Tibial nerve (tissue), 4 donors: ENCODE data around the gene SAMHD1. TPM values are rescaled to one million over a fixed set of nuclear protein-coding genes. Genes with fewer than 3 reads are reported as not detected.
"Not testable (repeated sequence)": the region's sequence is repeated elsewhere in the genome, so short reads cannot be mapped to it uniquely, and the experiment has no call there.

Experiments used
- DNase-seq, 2 donors: peaks; one replicate each; pipeline ENCODE4 v3.0.0-alpha.2; 2019; ENCODE audit warnings: low spot score in 2 of 2
- H3K27ac ChIP-seq, 4 donors: fragments of 200-600 bp; sonication (generic) in 3 of 4; one replicate each; pipeline ENCODE4 v1.5.1; 2017 to 2019; ENCODE audit warnings: mild to moderate bottlenecking in 1 of 4
- H3K27me3 ChIP-seq, 2 donors: fragments of 200-600 bp; sonication (generic) in 1 of 2; one replicate each; pipeline versions ENCODE4 v1.5.1 to v1.6.0; 2017 to 2019
- H3K36me3 ChIP-seq, 3 donors: fragments of 200-600 bp; sonication (generic); one replicate each; pipeline ENCODE4 v1.5.1; 2018 to 2019
- H3K4me1 ChIP-seq, 4 donors: fragments of 200-600 bp; sonication (generic) in 3 of 4; one replicate each; pipeline ENCODE4 v1.5.1; 2017 to 2019
- H3K4me3 ChIP-seq, 4 donors: fragments of 200-600 bp; sonication (generic) in 3 of 4; one replicate each; pipeline ENCODE4 v1.5.1; 2017 to 2019; ENCODE audit warnings: mild to moderate bottlenecking in 1 of 4, moderate library complexity in 1 of 4
- H3K9me3 ChIP-seq, 4 donors: fragments of 200-600 bp; sonication (generic) in 3 of 4; one replicate each; pipeline ENCODE4 v1.5.1; 2017 to 2019
- EP300 ChIP-seq, 2 donors: sonication (generic); formaldehyde crosslinking; IDR thresholded peaks; one replicate each; pipeline ENCODE4 v1.6.1; 2017; ENCODE audit warnings: antibody characterized with exemption in 2 of 2, mild to moderate bottlenecking in 1 of 2
- POLR2A ChIP-seq, 2 donors: fragments of 450-650 bp; IDR thresholded peaks; one replicate each; pipeline ENCODE4 v1.6.1; 2017; ENCODE audit warnings: antibody characterized with exemption in 2 of 2, mild to moderate bottlenecking in 2 of 2, moderate library complexity in 2 of 2
- WGBS, 2 donors: methylation state at CpG; one replicate each; pipeline ENCODE4 v1.1.5; 2018; 5-methylcytosine and 5-hydroxymethylcytosine counted together
- total RNA-seq, 4 donors: library from RNA; depleted of rRNA; stranded (reverse); fragments of >200 nt; gene quantifications; one replicate each; pipeline ENCODE4 v1.1.0, GENCODE V29; 2016
- TF ChIP-seq, protein P1 (sequence below), 5 experiments: fragments of 200-600 bp in 3 of 5; fragments of 450-650 bp in 2 of 5; sonication (generic) in 3 of 5; IDR thresholded peaks; one replicate each; pipeline ENCODE4 v1.5.1; 2016 to 2019; ENCODE audit warnings: antibody characterized with exemption in 5 of 5, mild to moderate bottlenecking in 3 of 5, moderate library complexity in 2 of 5

Gene SAMHD1
- total RNA-seq, 4 donors from 2014 or later, result 466 to 595 (median 566) TPM

DNA sequence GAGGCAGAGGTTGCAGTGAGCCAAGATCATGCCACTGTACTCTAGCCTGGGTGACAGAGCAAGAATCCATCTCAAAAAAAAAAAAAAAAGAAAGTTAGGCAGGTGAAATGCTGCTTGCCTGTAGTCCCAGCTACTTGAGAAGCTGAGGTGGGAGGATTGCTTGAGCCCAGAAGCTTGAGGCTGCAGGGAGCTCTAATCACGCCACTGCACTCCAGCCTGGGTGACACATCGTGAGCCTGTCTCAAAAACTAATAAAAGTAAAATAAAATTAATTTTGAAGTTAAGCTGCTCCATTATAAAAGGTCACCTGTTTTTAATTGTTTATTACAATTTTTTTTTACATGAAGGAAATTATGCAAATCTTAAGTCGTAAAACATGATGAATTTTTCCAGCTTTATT, 23.2 kb upstream of the SAMHD1 start:
- no peaks in the 10 kb centered on the region for H3K27me3 ChIP-seq
- WGBS, 2 donors, result 92% methylated on average over 3 of the region's 3 CpGs

DNA sequence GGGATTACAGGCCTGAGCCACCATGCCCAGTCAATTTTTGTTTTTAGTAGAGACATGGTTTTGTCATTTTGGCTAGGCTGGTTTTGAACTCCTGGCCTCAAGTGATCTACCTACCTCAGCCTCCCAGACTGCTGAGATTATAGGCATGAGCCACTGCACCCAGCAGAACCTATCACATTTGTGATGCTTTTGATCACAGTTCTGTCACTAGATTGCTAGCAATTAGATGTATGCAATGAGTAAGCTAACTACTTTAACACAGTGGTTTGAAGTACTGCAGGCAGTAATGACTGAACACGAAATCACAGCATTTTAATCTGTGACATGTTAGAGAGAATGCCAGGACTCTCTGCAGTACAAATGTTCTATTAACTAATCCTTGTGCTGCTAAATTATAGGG, 19.6 kb upstream of the SAMHD1 start:
- Histone ChIP-seq H3K9me3 (no peaks in the 10 kb centered on the region), H3K27me3 (no peaks in the 10 kb centered on the region), H3K36me3 (no peaks in the 10 kb centered on the region), H3K27ac (peak overlapping the region in 2 of 4 donors; percentile 78 to 86), H3K4me1 (peaks cover 0 to 37% (median 17%) of the 10 kb centered on the region in 4 donors), H3K4me3 (no peak overlapping the region)
- TF ChIP-seq, protein P1, sequence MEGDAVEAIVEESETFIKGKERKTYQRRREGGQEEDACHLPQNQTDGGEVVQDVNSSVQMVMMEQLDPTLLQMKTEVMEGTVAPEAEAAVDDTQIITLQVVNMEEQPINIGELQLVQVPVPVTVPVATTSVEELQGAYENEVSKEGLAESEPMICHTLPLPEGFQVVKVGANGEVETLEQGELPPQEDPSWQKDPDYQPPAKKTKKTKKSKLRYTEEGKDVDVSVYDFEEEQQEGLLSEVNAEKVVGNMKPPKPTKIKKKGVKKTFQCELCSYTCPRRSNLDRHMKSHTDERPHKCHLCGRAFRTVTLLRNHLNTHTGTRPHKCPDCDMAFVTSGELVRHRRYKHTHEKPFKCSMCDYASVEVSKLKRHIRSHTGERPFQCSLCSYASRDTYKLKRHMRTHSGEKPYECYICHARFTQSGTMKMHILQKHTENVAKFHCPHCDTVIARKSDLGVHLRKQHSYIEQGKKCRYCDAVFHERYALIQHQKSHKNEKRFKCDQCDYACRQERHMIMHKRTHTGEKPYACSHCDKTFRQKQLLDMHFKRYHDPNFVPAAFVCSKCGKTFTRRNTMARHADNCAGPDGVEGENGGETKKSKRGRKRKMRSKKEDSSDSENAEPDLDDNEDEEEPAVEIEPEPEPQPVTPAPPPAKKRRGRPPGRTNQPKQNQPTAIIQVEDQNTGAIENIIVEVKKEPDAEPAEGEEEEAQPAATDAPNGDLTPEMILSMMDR (IDR thresholded peaks at IDR 0.05), result no peak
- TF ChIP-seq EP300 (IDR thresholded peaks at IDR 0.05) (no peak), POLR2A (IDR thresholded peaks at IDR 0.05) (no peak)
- DNase-seq, result no peak
- 50 to 64% methylated on average over 1 of the region's 1 CpG for WGBS, 2 donors

More for the DNA sequence above, 23.2 kb upstream of the SAMHD1 start:
- Histone ChIP-seq H3K9me3 (no peaks in the 10 kb centered on the region), H3K4me3 (no peak overlapping the region), H3K36me3 (no peaks in the 10 kb centered on the region), H3K4me1 (peaks cover 0 to 19% (median 10%) of the 10 kb centered on the region in 4 donors), H3K27ac (no peak overlapping the region)
- DNase-seq, result no peak
- TF ChIP-seq POLR2A (IDR thresholded peaks at IDR 0.05), result no peak
- TF ChIP-seq, protein P1 (IDR thresholded peaks at IDR 0.05), result no peak
- no peak for TF ChIP-seq EP300 (IDR thresholded peaks at IDR 0.05)

DNA sequence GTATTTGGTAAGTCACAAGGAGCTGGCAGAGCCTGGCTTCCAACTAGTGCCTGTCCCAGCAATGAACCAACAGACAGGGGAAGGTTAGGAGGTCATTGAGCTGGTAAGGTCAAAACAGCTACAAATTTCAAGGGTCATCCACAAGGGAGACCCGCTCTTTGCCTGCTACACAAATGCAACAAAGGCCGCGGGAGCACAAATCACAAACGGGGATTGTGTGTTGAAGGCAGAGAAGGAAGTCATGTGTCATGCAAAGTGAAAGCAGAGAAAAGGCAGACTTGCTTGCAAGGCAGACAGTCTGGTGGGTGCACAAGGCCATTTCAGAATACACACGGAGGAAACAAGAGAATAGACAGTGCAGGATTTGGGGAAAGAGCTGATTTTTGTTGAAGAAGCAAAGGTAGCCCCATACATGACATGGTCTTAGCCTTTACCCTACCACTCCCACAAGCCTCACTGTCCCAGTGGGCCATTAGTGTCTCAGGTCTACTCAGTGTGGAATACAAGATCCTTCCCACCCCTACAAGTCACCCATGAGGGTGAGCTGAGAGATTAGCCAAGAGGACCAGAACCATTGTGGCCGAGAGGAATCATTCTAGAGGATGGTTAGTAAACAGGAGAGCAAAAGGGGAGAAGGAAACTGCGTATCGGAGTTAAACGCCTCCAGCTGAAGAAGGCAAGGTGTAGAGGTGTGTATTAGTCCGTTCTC, 18.1 kb upstream of the SAMHD1 start:
- H3K36me3 ChIP-seq, result no peaks in the 10 kb centered on the region
- H3K27me3 ChIP-seq, result no peaks in the 10 kb centered on the region
- H3K4me1 ChIP-seq, result peaks cover 0 to 34% (median 17%) of the 10 kb centered on the region in 4 donors
- no peak overlapping the region for H3K4me3 ChIP-seq
- no peak for DNase-seq
- H3K27ac ChIP-seq, result peak overlapping the region; percentile 42 to 86 (median 68)
- H3K9me3 ChIP-seq, result no peaks in the 10 kb centered on the region
- WGBS, 2 donors, result 60 to 72% methylated on average over 10 of the region's 10 CpGs
- TF ChIP-seq, protein P1 (IDR thresholded peaks at IDR 0.05), result no peak
- TF ChIP-seq EP300 (IDR thresholded peaks at IDR 0.05) (peak in 1 of 2 donors; percentile 86), POLR2A (IDR thresholded peaks at IDR 0.05) (peak in 1 of 2 donors; percentile 35)

DNA sequence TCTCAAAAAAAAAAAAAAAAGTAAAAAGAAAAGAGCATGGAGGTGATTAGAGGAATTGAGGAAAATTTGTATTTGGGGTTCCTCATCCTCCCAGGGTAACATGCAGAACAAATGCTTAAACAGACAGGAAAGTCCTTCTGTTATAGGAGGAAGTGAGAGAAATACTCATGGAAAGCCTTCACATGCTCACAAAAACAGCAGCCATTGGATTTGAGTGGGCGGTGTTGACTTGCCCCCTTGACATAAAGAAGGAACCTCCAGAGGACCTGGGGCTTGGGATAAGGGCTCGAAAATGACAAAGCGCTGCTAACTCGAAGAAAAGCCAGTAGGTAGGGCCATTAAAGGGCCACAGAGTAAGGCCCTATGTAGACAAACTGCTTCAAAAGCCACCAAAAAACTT, 17.5 kb upstream of the SAMHD1 start:
- TF ChIP-seq EP300 (IDR thresholded peaks at IDR 0.05), result no peak
- no peak for TF ChIP-seq POLR2A (IDR thresholded peaks at IDR 0.05)
- TF ChIP-seq, protein P1 (IDR thresholded peaks at IDR 0.05), result no peak
- Histone ChIP-seq H3K9me3 (no peaks in the 10 kb centered on the region), H3K36me3 (no peaks in the 10 kb centered on the region), H3K27me3 (no peaks in the 10 kb centered on the region), H3K4me1 (peaks cover 0 to 34% (median 17%) of the 10 kb centered on the region in 4 donors), H3K4me3 (no peak overlapping the region), H3K27ac (peak overlapping the region; percentile 42 to 86 (median 68))
- WGBS, 2 donors, result 48 to 58% methylated on average over 4 of the region's 4 CpGs
- no peak for DNase-seq

DNA sequence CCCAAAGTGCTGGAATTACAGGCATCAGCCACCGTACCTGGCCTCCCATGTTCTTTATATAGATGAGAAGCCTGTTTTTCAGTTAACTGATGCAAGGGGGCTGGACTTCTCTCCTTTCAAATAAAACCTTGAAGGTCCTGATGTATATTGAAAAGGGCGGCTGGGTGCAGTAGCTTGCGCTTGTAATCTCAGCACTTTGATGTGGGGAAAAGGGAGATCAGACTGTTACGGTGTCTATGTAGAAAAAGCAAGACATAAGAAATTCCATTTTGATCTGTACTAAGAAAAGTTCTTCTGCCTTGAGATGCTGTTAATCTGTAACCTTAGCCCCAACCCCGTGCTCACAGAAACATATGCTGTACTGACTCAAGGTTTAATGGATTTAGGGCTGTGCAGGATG, 16.1 kb upstream of the SAMHD1 start:
- TF ChIP-seq, protein P1 (IDR thresholded peaks at IDR 0.05), result no peak
- no peak for TF ChIP-seq EP300 (IDR thresholded peaks at IDR 0.05)
- H3K4me3 ChIP-seq, result no peak overlapping the region
- 88 to 90% methylated on average over 5 of the region's 5 CpGs for WGBS, 2 donors
- no peaks in the 10 kb centered on the region for H3K36me3 ChIP-seq
- H3K27me3 ChIP-seq, result no peaks in the 10 kb centered on the region
- H3K9me3 ChIP-seq, result peaks cover 0 to 2% (median 0%) of the 10 kb centered on the region in 4 donors
- H3K4me1 ChIP-seq, result peaks cover 0 to 34% (median 17%) of the 10 kb centered on the region in 4 donors
- DNase-seq, result no peak
- no peak overlapping the region for H3K27ac ChIP-seq

DNA sequence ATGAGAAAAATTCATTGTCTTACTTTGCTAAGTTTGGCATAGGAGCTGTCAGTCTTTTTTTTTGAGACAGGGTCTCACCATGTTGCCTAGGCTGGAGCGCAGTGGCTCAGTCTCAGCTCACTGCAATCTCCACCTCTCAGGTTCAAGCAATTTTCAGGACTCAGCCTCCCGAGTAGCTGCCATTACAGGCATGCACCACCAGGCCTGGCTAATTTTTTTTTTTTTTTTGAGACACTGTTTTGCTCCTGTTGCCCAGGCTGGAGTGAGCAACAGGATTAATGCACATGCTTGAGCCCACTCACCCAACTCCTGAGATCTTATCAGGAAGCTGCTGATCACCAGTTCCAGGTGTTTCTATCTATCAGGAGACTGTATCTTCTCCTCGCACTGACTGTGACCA, 15.5 kb upstream of the SAMHD1 start:
- not testable (repeated sequence) for H3K4me3 ChIP-seq, DNase-seq, H3K27ac ChIP-seq, H3K36me3 ChIP-seq, H3K27me3 ChIP-seq, H3K9me3 ChIP-seq
- peaks cover 0 to 34% (median 17%) of the 10 kb centered on the region in 4 donors for H3K4me1 ChIP-seq
- 90 to 93% methylated on average over 3 of the region's 3 CpGs for WGBS, 2 donors

DNA sequence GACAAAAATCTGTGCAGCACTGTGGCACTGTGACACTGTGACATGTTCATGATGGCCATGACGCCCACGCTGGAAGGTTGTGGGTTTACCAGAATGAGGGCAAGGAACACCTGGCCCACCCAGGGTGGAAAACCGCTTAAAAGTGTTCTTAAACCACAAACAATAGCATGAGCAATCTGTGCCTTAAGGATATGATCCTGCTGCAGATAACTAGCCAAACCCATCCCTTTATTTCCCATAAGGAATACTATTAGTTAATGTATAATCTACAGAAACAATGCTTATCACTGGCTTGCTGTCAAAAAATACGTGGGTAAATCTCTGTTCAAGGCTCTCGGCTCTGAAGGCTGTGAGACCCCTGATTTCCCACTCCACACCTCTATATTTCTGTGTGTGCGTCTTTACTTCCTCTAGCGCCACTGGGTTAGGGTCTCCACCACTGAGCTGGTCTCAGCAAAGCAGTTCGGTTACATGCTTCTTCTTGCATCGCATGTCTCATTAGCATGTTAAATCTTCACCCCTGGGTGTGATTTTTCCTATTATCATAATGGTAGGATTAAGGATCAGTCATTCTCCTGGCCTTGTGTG, 10.9 kb upstream of the SAMHD1 start:
- not testable (repeated sequence) for DNase-seq, H3K4me1 ChIP-seq, H3K27me3 ChIP-seq, H3K9me3 ChIP-seq, H3K36me3 ChIP-seq, H3K27ac ChIP-seq, H3K4me3 ChIP-seq
- WGBS, 2 donors, result 82 to 85% methylated on average over 9 of the region's 9 CpGs
